Naive thymus-derived CD8-positive, alpha-beta T cell (primary cell): ENCODE results near the gene OVOL3. TPM values are rescaled to one million over a fixed set of nuclear protein-coding genes. Genes with fewer than 3 reads are reported as not detected.

Experiments
- ATAC-seq, 2 donors: fragments of 150-1000 bp; cut with Tn5 transposase in 1 of 2; sonication (Bioruptor Pico), chemical (Tn5 transposase) in 1 of 2; 1 replicate in 1 of 2; 2 replicates in 1 of 2; pipeline ENCODE4 v1.10.0; 2021; ENCODE audit warnings: mild to moderate bottlenecking in 2 of 2, moderate library complexity in 2 of 2
- POLR2A ChIA-PET: fragments of 350-600 bp; sonication (Branson Sonifier 250); formaldehyde crosslinking; loops from one replicate; lab custom pipeline; 2021; ENCODE audit warnings: antibody characterized with exemption; lab: Charles Lee
- DNase-seq, 10 donors: peaks; one replicate each; pipeline versions ENCODE4 v3.0.0 to v3.0.0-alpha.2; 2020 to 2022
- H3K27ac Mint-ChIP-seq, 10 donors: one replicate each; pipeline ENCODE4 v1.8.0; 2020 to 2022; ENCODE audit warnings: mild to moderate bottlenecking in 10 of 10, mixed read lengths in 10 of 10, moderate library complexity in 4 of 10, inconsistent platforms in 1 of 10
- H3K27me3 Mint-ChIP-seq, 5 donors: one replicate each; pipeline ENCODE4 v1.8.0; 2021 to 2022; ENCODE audit warnings: mixed read lengths in 5 of 5
- H3K36me3 Mint-ChIP-seq, 3 donors: one replicate each; pipeline ENCODE4 v1.8.0; 2020 to 2022; ENCODE audit warnings: mixed read lengths in 3 of 3, mild to moderate bottlenecking in 2 of 3, inconsistent platforms in 1 of 3
- H3K4me1 Mint-ChIP-seq, 4 donors: one replicate each; pipeline ENCODE4 v1.8.0; 2021 to 2022; ENCODE audit warnings: mixed read lengths in 4 of 4
- H3K4me3 Mint-ChIP-seq, 10 donors: one replicate each; pipeline ENCODE4 v1.8.0; 2020 to 2022; ENCODE audit warnings: mild to moderate bottlenecking in 10 of 10, mixed read lengths in 10 of 10, moderate library complexity in 6 of 10, inconsistent platforms in 1 of 10
- H3K9me3 Mint-ChIP-seq, 9 donors: one replicate each; pipeline ENCODE4 v1.8.0; 2020 to 2022; ENCODE audit warnings: mixed read lengths in 9 of 9, mild to moderate bottlenecking in 3 of 9, inconsistent platforms in 1 of 9, moderate library complexity in 1 of 9
- polyA plus RNA-seq, 3 donors: library from polyadenylated mRNA; unstranded; fragments of 300-500 nt; fragmentation: Illumina TruSeq; gene quantifications; one replicate each; pipeline ENCODE4 v1.2.3, GENCODE V29; 2021
- total RNA-seq, 8 experiments: library from RNA in 2 of 8; stranded (reverse) in 2 of 8; gene quantifications; one replicate each; pipeline ENCODE4 v1.2.3 and lab custom pipeline; 2021 to 2026

The OVOL3 gene
- total and polyA plus RNA-seq, 5 experiments from 2014 or later, result not detected

GRCh38 chr19:36103040-36103626, 7.8 kb upstream of the OVOL3 start:
- Mint-ChIP-seq H3K27ac (no peak overlapping the region), H3K4me1 (peaks cover 0 to 2% (median 0%) of the 10 kb centered on the region in 4 donors), H3K27me3 (no peaks in the 10 kb centered on the region), H3K36me3 (peaks cover 0 to 5% (median 0%) of the 10 kb centered on the region in 3 donors), H3K9me3 (no peaks in the 10 kb centered on the region), H3K4me3 (no peak overlapping the region)
- DNase-seq, result no peak
- POLR2A ChIA-PET, result interaction anchor here (1.0 kb wide), 1 partner anchor 12 kb away, joined by 4 read pairs; the partner anchor contains the start of genes POLR2I and TBCB
- no peak for ATAC-seq

GRCh38 chr19:36103842-36104552, 6.9 kb upstream of the OVOL3 start:
- H3K9me3 Mint-ChIP-seq, result no peaks in the 10 kb centered on the region
- no peak for ATAC-seq
- no peak overlapping the region for H3K27ac Mint-ChIP-seq
- POLR2A ChIA-PET, result interaction anchor here (0.6 kb wide), 1 partner anchor 63 kb away, joined by 3 read pairs; no protein-coding TSS in a partner anchor
- H3K27me3 Mint-ChIP-seq, result no peaks in the 10 kb centered on the region
- H3K4me1 Mint-ChIP-seq, result peaks cover 0 to 2% (median 0%) of the 10 kb centered on the region in 4 donors
- no peak for DNase-seq
- no peak overlapping the region for H3K4me3 Mint-ChIP-seq
- H3K36me3 Mint-ChIP-seq, result peaks cover 0 to 5% (median 0%) of the 10 kb centered on the region in 3 donors

DNA sequence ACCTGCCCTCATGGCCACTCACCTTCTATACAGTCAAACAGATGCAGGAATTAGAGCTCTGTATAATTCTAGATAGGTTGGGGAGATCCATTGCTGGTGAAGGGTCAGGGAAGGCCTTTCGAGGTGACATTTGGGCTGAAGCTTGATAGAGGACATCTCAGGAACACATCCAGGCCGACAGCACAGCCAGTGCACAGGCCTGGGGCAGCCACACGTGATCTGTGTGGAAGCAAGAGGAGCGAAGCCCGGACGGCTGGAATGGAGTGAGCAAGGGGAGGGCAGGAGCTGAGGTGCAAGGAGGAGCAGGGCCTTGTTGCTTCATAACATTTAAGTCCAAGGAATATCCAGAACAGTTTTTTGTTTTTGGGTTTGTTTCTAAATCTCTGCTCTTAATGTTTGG, 4.5 kb upstream of the OVOL3 start:
- peaks cover 0 to 5% (median 0%) of the 10 kb centered on the region in 3 donors for H3K36me3 Mint-ChIP-seq
- no peaks in the 10 kb centered on the region for H3K27me3 Mint-ChIP-seq
- H3K9me3 Mint-ChIP-seq, result no peaks in the 10 kb centered on the region
- no peak overlapping the region for H3K27ac Mint-ChIP-seq
- ATAC-seq (no peak), DNase-seq (no peak)
- no peak overlapping the region for H3K4me3 Mint-ChIP-seq
- POLR2A ChIA-PET, result no interaction called here
- H3K4me1 Mint-ChIP-seq, result peaks cover 0 to 2% (median 0%) of the 10 kb centered on the region in 4 donors

GRCh38 chr19:36106991-36107390, 4.0 kb upstream of the OVOL3 start:
- Mint-ChIP-seq H3K36me3 (peaks cover 0 to 11% (median 0%) of the 10 kb centered on the region in 3 donors), H3K27ac (no peak overlapping the region), H3K4me1 (peaks cover 0 to 2% (median 0%) of the 10 kb centered on the region in 4 donors), H3K4me3 (no peak overlapping the region), H3K27me3 (no peaks in the 10 kb centered on the region), H3K9me3 (no peaks in the 10 kb centered on the region)
- DNase-seq, result no peak
- POLR2A ChIA-PET, result no interaction called here
- ATAC-seq, result no peak

DNA sequence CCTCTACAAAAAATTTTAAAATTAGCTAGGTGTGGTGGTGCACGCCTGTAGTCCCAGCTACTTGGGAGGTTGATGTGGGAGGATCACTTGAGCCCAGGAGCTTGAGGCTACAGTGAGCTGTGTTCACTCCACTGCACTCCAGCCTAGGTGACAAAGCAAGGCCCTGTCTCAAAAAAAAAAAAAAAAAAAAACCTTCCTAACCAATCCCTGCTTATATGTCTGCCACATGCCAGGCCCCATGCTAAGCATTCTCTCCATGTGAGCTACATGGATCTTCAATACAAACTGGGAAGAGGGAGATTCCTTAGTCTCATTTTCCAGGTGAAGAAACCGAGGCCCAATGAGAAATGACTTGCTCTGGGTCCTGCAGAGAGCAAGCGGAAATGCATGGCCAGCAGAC, 2.3 kb upstream of the OVOL3 start:
- no peak for DNase-seq
- peaks cover 0 to 21% (median 4%) of the 10 kb centered on the region in 3 donors for H3K36me3 Mint-ChIP-seq
- ATAC-seq, result no peak
- H3K27ac Mint-ChIP-seq, result peak overlapping the region in 1 of 10 donors; percentile 8
- peaks cover 6 to 12% (median 10%) of the 10 kb centered on the region in 4 donors for H3K4me1 Mint-ChIP-seq
- no peaks in the 10 kb centered on the region for H3K27me3 Mint-ChIP-seq
- H3K4me3 Mint-ChIP-seq, result no peak overlapping the region
- POLR2A ChIA-PET, result interaction anchor here (0.7 kb wide), 2 partner anchors 13 to 21 kb away, joined by 3 read pairs; no protein-coding TSS in a partner anchor
- H3K9me3 Mint-ChIP-seq, result no peaks in the 10 kb centered on the region

GRCh38 chr19:36111200-36111539, 227 bp downstream of the OVOL3 start:
- POLR2A ChIA-PET, result no interaction called here
- H3K27ac Mint-ChIP-seq, result no peak overlapping the region
- ATAC-seq (no peak), DNase-seq (no peak)
- H3K36me3 Mint-ChIP-seq, result peaks cover 0 to 21% (median 7%) of the 10 kb centered on the region in 3 donors
- H3K4me1 Mint-ChIP-seq, result peaks cover 14 to 33% (median 31%) of the 10 kb centered on the region in 4 donors
- H3K9me3 Mint-ChIP-seq, result peaks cover 0 to 3% (median 0%) of the 10 kb centered on the region in 9 donors
- H3K27me3 Mint-ChIP-seq, result peaks cover 0 to 4% (median 0%) of the 10 kb centered on the region in 5 donors
- no peak overlapping the region for H3K4me3 Mint-ChIP-seq

DNA sequence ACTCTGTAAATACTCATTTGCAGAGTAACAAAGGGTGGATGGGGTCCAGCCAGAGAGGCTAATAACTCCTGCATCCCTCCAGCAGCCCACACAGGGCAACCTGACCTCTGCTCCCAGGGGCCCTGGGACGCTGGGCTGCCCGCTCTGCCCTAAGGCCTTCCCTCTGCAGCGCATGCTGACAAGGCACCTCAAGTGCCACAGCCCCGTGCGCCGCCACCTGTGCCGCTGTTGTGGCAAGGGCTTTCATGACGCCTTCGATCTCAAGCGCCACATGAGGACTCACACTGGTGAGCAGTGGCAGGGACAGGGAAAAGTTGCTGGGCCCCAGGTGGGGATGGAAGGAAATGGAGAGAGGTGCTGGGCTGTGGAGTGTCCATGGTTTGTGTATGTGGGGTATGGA, 1.7 kb downstream of the OVOL3 start:
- ATAC-seq, result no peak
- H3K4me3 Mint-ChIP-seq, result peak overlapping the region; percentile 66 to 95 (median 82)
- peak overlapping the region in 9 of 10 donors; percentile 63 to 99 (median 81) for H3K27ac Mint-ChIP-seq
- H3K36me3 Mint-ChIP-seq, result peaks cover 0 to 26% (median 9%) of the 10 kb centered on the region in 3 donors
- H3K4me1 Mint-ChIP-seq, result peaks cover 16 to 45% (median 44%) of the 10 kb centered on the region in 4 donors
- DNase-seq, result no peak
- H3K9me3 Mint-ChIP-seq, result peaks cover 0 to 3% (median 0%) of the 10 kb centered on the region in 9 donors
- H3K27me3 Mint-ChIP-seq, result peaks cover 0 to 4% (median 0%) of the 10 kb centered on the region in 5 donors
- POLR2A ChIA-PET, result interaction anchor here (4.0 kb wide), 1 partner anchor 14 kb away, joined by 42 read pairs; no protein-coding TSS in a partner anchor

DNA sequence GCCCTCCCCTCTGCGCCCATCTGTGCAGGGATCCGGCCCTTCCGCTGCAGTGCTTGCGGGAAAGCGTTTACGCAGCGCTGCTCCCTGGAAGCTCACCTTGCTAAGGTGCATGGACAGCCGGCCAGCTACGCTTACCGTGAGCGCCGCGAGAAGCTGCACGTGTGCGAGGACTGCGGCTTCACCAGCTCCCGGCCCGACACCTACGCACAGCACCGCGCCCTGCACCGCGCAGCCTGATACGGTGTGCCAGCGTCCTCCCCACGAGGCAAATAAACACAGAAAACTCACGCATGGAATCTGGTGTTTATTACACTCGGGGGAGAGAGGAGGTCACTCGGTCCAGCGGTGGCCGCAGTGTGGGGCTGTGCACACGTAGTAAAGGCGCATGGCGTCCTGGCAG, 2.5 kb downstream of the OVOL3 start:
- peaks cover 19 to 52% (median 48%) of the 10 kb centered on the region in 4 donors for H3K4me1 Mint-ChIP-seq
- H3K9me3 Mint-ChIP-seq, result peaks cover 0 to 3% (median 0%) of the 10 kb centered on the region in 9 donors
- peaks cover 0 to 4% (median 0%) of the 10 kb centered on the region in 5 donors for H3K27me3 Mint-ChIP-seq
- peaks cover 0 to 32% (median 12%) of the 10 kb centered on the region in 3 donors for H3K36me3 Mint-ChIP-seq
- no peak for DNase-seq
- H3K4me3 Mint-ChIP-seq, result peak overlapping the region; percentile 83 to 99 (median 94)
- no peak for ATAC-seq
- peak overlapping the region in 9 of 10 donors; percentile 43 to 99 (median 97) for H3K27ac Mint-ChIP-seq
- POLR2A ChIA-PET, result interaction anchor here (1.8 to 4.0 kb wide), 2 partner anchors 14 to 160 kb away, joined by 5 to 42 read pairs; no protein-coding TSS in a partner anchor

DNA sequence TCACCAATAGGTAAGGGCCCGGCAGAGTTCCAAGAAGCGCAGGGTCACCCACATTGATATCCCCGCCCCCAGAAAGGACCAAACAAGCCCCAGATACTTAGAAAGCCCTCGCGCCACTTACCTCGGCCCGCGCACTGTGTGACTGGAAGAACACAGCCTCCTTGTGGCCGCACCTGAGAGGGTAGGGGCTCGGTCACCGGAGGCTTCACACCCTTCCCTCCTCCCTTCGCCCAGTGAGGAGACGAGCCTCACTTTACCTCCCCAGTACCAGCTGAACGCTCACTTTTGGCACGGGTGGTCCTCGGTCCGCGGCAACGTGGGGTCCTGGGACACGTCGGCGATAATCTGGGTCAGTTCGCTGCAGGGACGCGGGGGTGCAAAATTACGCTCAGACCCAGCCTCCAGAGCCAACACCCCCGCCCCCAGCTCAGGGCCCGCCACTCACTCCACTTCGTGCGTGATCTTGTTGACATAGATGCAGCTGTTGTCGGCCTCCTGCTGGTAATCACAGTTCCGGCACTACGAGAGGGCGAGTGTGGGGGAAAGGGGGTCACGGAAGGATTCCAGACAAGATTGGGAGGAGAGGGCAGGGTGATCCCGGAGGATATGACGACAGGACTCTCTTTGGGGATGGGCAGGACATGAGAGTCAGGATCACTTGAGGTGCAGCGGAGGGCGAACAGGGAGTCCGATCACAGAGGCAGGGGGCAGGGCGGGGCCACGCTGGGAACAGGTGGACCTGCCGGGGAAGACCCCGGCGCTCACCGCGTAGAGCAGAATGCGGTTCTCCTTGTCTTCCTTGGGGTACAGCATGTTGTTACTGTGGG, 3.2 kb downstream of the OVOL3 start:
- Mint-ChIP-seq H3K4me1 (peaks cover 19 to 55% (median 50%) of the 10 kb centered on the region in 4 donors), H3K36me3 (peaks cover 0 to 36% (median 14%) of the 10 kb centered on the region in 3 donors), H3K9me3 (peaks cover 0 to 3% (median 0%) of the 10 kb centered on the region in 9 donors), H3K27me3 (peaks cover 0 to 4% (median 0%) of the 10 kb centered on the region in 5 donors), H3K27ac (peak overlapping the region; percentile 93 to 99 (median 98)), H3K4me3 (peak overlapping the region; percentile 83 to 99 (median 94))
- peak in 1 of 2 donors; percentile 0 for ATAC-seq
- DNase-seq, result peak in 1 of 10 donors; percentile 10
- POLR2A ChIA-PET, result interaction anchor here (0.8 to 4.0 kb wide), 11 partner anchors 13 to 1257 kb away, joined by 3 to 42 read pairs (median 5); partner anchors contain the start of genes CAPNS1, PSENEN, THAP8 and U2AF1L4

DNA sequence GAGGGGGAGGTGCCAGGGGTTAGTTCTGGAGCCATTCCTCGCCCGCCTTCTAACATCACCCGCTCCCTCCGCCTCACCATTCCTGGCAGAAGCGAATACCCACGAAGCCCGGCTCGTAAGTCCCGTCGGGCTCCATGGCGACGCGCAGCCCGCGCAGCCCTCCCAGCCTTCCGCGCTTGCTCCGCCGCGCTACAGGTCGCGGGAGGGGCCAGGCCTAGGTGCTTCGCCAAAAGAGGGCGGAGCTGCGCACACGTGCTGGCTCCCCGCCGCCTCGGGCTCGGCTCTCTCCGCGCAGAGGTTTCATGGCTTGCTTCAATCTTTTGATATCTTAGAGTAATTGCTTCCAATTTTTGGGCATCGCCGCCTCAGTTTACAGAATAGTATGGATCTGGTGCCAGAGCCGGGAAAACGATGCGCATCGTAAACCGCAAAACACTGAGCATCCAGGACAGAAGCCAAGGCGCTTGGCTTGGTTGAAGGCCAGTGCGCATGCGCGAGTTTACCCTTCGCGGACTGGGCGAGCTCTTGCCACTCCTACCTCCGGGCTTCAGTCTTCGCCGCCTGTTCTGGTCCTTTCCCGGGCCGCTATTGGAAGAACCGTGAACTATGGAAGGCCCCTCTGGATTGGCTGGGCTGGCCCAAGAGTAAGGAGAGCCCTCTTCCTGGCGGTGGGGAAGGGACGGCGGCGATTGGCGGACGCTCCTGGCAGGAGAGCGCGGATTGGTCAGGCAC, 3.9 kb downstream of the OVOL3 start, which contains the start of gene POLR2I:
Gene POLR2I, minus strand, starts transcription at position 155 of the 732 bp plus-strand sequence. Its CDS starts 19 bp downstream, at position 136.
- DNase-seq (peak; percentile 97 to 100 (median 99)), ATAC-seq (peak; percentile 88 to 89)
- H3K4me3 Mint-ChIP-seq, result peak within 1 kb of the TSS; percentile 83 to 99 (median 94)
- POLR2A ChIA-PET, result interaction anchor here (0.5 to 4.0 kb wide), 18 partner anchors 12 to 1256 kb away, joined by 3 to 42 read pairs (median 4); partner anchors contain the start of genes ALKBH6, CAPNS1, COX6B1 and PSENEN
- peak within 1 kb of the TSS; percentile 93 to 99 (median 98) for H3K27ac Mint-ChIP-seq
- H3K9me3 Mint-ChIP-seq, result peaks cover 0 to 3% (median 0%) of the 10 kb centered on the region in 9 donors
- peaks cover 0 to 43% (median 14%) of the 10 kb centered on the region in 3 donors for H3K36me3 Mint-ChIP-seq
- H3K4me1 Mint-ChIP-seq, result peaks cover 20 to 59% (median 51%) of the 10 kb centered on the region in 4 donors
- H3K27me3 Mint-ChIP-seq, result peaks cover 0 to 4% (median 0%) of the 10 kb centered on the region in 5 donors
